Ishikawa (cell line): ENCODE measurements around the gene FABP6.

Source experiments
- CEBPB ChIP-seq: IDR thresholded peaks from 2 replicates; pipeline ENCODE4 v1.6.1; 2012
- CREB1 ChIP-seq: IDR thresholded peaks from 2 replicates; pipeline ENCODE4 v1.6.1; 2012; ENCODE audit warnings: low read depth
- EGR1 ChIP-seq: IDR thresholded peaks from 2 replicates; pipeline ENCODE4 v1.6.1; 2012
- EP300 ChIP-seq: IDR thresholded peaks from 2 replicates; pipeline ENCODE4 v1.6.1; 2012; ENCODE audit warnings: borderline replicate concordance
- FOXM1 ChIP-seq: IDR thresholded peaks from 2 replicates; pipeline ENCODE4 v1.6.1; 2012; ENCODE audit warnings: low read depth, borderline replicate concordance
- MAX ChIP-seq: IDR thresholded peaks from 2 replicates; pipeline ENCODE4 v1.6.1; 2012
- RAD21 ChIP-seq: IDR thresholded peaks from 2 replicates; pipeline ENCODE4 v1.6.1; 2012; ENCODE audit warnings: low read depth
- TAF1 ChIP-seq: IDR thresholded peaks from 2 replicates; pipeline ENCODE4 v1.6.1; 2012; ENCODE audit warnings: low read depth, mild to moderate bottlenecking
- TEAD4 ChIP-seq: IDR thresholded peaks from 2 replicates; pipeline ENCODE4 v1.6.1; 2012
- USF1 ChIP-seq: IDR thresholded peaks from 2 replicates; pipeline ENCODE4 v1.6.1; 2012
- YY1 ChIP-seq: IDR thresholded peaks from 2 replicates; pipeline ENCODE4 v1.6.1; 2012; ENCODE audit warnings: low read depth
- ZBTB7A ChIP-seq: IDR thresholded peaks from 2 replicates; pipeline ENCODE4 v1.6.1; 2012; ENCODE audit warnings: low read depth
- TF ChIP-seq, protein P1 (sequence below): IDR thresholded peaks from 2 replicates; pipeline ENCODE4 v1.6.1; 2012; ENCODE audit warnings: low read depth, mild to moderate bottlenecking

- TF ChIP-seq CREB1 (no peak), MAX (no peak), CEBPB (no peak), EP300 (no peak), RAD21 (no peak), FOXM1 (no peak), EGR1 (no peak), ZBTB7A (no peak), TAF1 (no peak), YY1 (no peak), USF1 (no peak), TEAD4 (no peak)
- TF ChIP-seq, protein P1, sequence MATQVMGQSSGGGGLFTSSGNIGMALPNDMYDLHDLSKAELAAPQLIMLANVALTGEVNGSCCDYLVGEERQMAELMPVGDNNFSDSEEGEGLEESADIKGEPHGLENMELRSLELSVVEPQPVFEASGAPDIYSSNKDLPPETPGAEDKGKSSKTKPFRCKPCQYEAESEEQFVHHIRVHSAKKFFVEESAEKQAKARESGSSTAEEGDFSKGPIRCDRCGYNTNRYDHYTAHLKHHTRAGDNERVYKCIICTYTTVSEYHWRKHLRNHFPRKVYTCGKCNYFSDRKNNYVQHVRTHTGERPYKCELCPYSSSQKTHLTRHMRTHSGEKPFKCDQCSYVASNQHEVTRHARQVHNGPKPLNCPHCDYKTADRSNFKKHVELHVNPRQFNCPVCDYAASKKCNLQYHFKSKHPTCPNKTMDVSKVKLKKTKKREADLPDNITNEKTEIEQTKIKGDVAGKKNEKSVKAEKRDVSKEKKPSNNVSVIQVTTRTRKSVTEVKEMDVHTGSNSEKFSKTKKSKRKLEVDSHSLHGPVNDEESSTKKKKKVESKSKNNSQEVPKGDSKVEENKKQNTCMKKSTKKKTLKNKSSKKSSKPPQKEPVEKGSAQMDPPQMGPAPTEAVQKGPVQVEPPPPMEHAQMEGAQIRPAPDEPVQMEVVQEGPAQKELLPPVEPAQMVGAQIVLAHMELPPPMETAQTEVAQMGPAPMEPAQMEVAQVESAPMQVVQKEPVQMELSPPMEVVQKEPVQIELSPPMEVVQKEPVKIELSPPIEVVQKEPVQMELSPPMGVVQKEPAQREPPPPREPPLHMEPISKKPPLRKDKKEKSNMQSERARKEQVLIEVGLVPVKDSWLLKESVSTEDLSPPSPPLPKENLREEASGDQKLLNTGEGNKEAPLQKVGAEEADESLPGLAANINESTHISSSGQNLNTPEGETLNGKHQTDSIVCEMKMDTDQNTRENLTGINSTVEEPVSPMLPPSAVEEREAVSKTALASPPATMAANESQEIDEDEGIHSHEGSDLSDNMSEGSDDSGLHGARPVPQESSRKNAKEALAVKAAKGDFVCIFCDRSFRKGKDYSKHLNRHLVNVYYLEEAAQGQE = no peak
Observed at GRCh38 chr5:160251406-160252155, 22.3 kb downstream of the FABP6 start.
